HepG2 (cell line): ENCODE data around the gene MIF4GD. TPM values are rescaled to one million over a fixed set of nuclear protein-coding genes. Genes with fewer than 3 reads are reported as not detected.

Experiments
- AHR ChIP-seq: IDR thresholded peaks from 2 replicates; pipeline ENCODE4 v1.6.1; 2018; ENCODE audit warnings: missing genetic modification reagents, missing compliant biosample characterization
- GLMP ChIP-seq: sonication (generic); formaldehyde crosslinking; IDR thresholded peaks from 2 replicates; pipeline ENCODE4 v1.9.0; 2021; ENCODE audit warnings: missing genetic modification reagents, mild to moderate bottlenecking, borderline replicate concordance
- HDAC6 ChIP-seq: fragments of 200-600 bp; sonication (generic); IDR thresholded peaks from 2 replicates; pipeline ENCODE4 v1.7.0; 2017; ENCODE audit warnings: mild to moderate bottlenecking, antibody characterized with exemption, low read length, low read depth
- HNRNPL ChIP-seq: fragments of 200-400 bp; formaldehyde crosslinking; IDR thresholded peaks from 2 replicates; pipeline ENCODE4 v1.6.1; 2017; ENCODE audit warnings: mild to moderate bottlenecking, low read depth, low read length
- HOXA9 ChIP-seq: sonication (generic); formaldehyde crosslinking; IDR thresholded peaks from 2 replicates; pipeline ENCODE4 v1.8.1; 2022; ENCODE audit warnings: missing genetic modification reagents, mild to moderate bottlenecking, moderate library complexity, borderline replicate concordance
- JUNB ChIP-seq: sonication (generic); formaldehyde crosslinking; IDR thresholded peaks from 2 replicates; pipeline ENCODE4 v1.8.0; 2022; ENCODE audit warnings: missing genetic modification reagents, mild to moderate bottlenecking, borderline replicate concordance
- MNT ChIP-seq: fragments of 450-650 bp; IDR thresholded peaks from 2 replicates; pipeline ENCODE4 v1.6.1; 2016
- MTF1 ChIP-seq: sonication (generic); formaldehyde crosslinking; IDR thresholded peaks from 2 replicates; pipeline ENCODE4 v1.5.0; 2020; ENCODE audit warnings: missing genetic modification reagents
- NFKB2 ChIP-seq: sonication (generic); formaldehyde crosslinking; IDR thresholded peaks from 2 replicates; pipeline ENCODE4 v1.4.0; 2020; ENCODE audit warnings: missing genetic modification reagents, borderline replicate concordance
- PAX8 ChIP-seq: sonication (generic); formaldehyde crosslinking; IDR thresholded peaks from 2 replicates; pipeline ENCODE4 v1.8.0; 2022; ENCODE audit warnings: mild to moderate bottlenecking, missing genetic modification reagents, borderline replicate concordance
- PHF5A ChIP-seq: IDR thresholded peaks from one replicate; pipeline ENCODE4 v1.6.1; 2018; ENCODE audit warnings: low read depth, missing genetic modification reagents; ENCODE audit not compliant: unreplicated experiment
- PRPF4 ChIP-seq: fragments of 200-400 bp; formaldehyde crosslinking; IDR thresholded peaks from 2 replicates; pipeline ENCODE4 v1.6.1; 2016; ENCODE audit warnings: low read length, low read depth; ENCODE audit not compliant: poor library complexity, severe bottlenecking
- TBX2 ChIP-seq: sonication (generic); formaldehyde crosslinking; IDR thresholded peaks from 2 replicates; pipeline ENCODE4 v1.5.0; 2020; ENCODE audit warnings: missing genetic modification reagents, mild to moderate bottlenecking, borderline replicate concordance
- THAP8 ChIP-seq: sonication (generic); formaldehyde crosslinking; IDR thresholded peaks from 2 replicates; pipeline ENCODE4 v1.5.1; 2020; ENCODE audit warnings: missing genetic modification reagents, mild to moderate bottlenecking, borderline replicate concordance
- ZC3H4 ChIP-seq: sonication (generic); formaldehyde crosslinking; IDR thresholded peaks from 2 replicates; pipeline ENCODE4 v1.4.0; 2020; ENCODE audit warnings: missing genetic modification reagents, borderline replicate concordance
- ZFY ChIP-seq: sonication (generic); formaldehyde crosslinking; IDR thresholded peaks from 2 replicates; pipeline ENCODE4 v1.4.0; 2020; ENCODE audit warnings: missing genetic modification reagents
- ZNF253 ChIP-seq: sonication (generic); formaldehyde crosslinking; IDR thresholded peaks from 2 replicates; pipeline ENCODE4 v1.8.0; 2022; ENCODE audit warnings: mild to moderate bottlenecking, missing genetic modification reagents, borderline replicate concordance
- ZNF598 ChIP-seq: sonication (generic); formaldehyde crosslinking; IDR thresholded peaks from 2 replicates; pipeline ENCODE4 v1.5.1; 2020; ENCODE audit warnings: mild to moderate bottlenecking, missing genetic modification reagents, borderline replicate concordance
- ZNF629 ChIP-seq: sonication (generic); formaldehyde crosslinking; conservative IDR thresholded peaks from 2 replicates; pipeline ENCODE4 v1.5.0; 2020; ENCODE audit warnings: missing genetic modification reagents
- ZNF672 ChIP-seq: sonication (generic); formaldehyde crosslinking; IDR thresholded peaks from 2 replicates; pipeline ENCODE4 v1.8.1; 2022; ENCODE audit warnings: missing genetic modification reagents
- ZNF691 ChIP-seq: sonication (generic); formaldehyde crosslinking; IDR thresholded peaks from 2 replicates; pipeline ENCODE4 v1.4.0; 2020; ENCODE audit warnings: missing genetic modification reagents, low read depth, mild to moderate bottlenecking, borderline replicate concordance
- ZNF770 ChIP-seq: sonication (generic); formaldehyde crosslinking; IDR thresholded peaks from 2 replicates; pipeline ENCODE4 v1.5.0; 2020; ENCODE audit warnings: mild to moderate bottlenecking, missing genetic modification reagents
- ZNF788 ChIP-seq: sonication (generic); formaldehyde crosslinking; IDR thresholded peaks from 2 replicates; pipeline ENCODE4 v1.5.0; 2020; ENCODE audit warnings: mild to moderate bottlenecking, missing genetic modification reagents, borderline replicate concordance
- ZSCAN25 ChIP-seq: sonication (generic); formaldehyde crosslinking; IDR thresholded peaks from 2 replicates; pipeline ENCODE4 v1.8.0; 2022; ENCODE audit warnings: mild to moderate bottlenecking, missing genetic modification reagents
- polyA plus RNA-seq, 8 experiments: library from polyadenylated mRNA; depleted of rRNA in 3 of 8; stranded (reverse) in 7 of 8; unstranded in 1 of 8; fragments of >200 nt; fragmentation: Illumina TruSeq in 4 of 8; extraction: Trizol in 4 of 8; gene quantifications; 2 replicates each; pipeline versions ENCODE4 v1.2.1 to v1.2.3, GENCODE V29; 2011 to 2016; ENCODE audit warnings: low read depth in 4 of 8, missing spikeins in 1 of 8, mixed read lengths in 1 of 8; ENCODE audit not compliant: insufficient read depth in 1 of 8
- total RNA-seq, 5 experiments: library from RNA; depleted of rRNA; stranded (reverse); fragments of >200 nt; fragmentation: Illumina TruSeq; extraction: Trizol; gene quantifications; 2 replicates each; pipeline ENCODE4 v1.2.3, GENCODE V29; 2016; ENCODE audit warnings: low read depth in 1 of 5

The MIF4GD gene
- total and polyA plus RNA-seq, 2 of the 13 experiments (the other 11 are each of a cell fraction or from before 2014, with no cell fraction given): 14.0 to 28.0 TPM

GRCh38 chr17:75289115-75289831 is 18.2 kb upstream of the MIF4GD start, which contains the start of gene SLC25A19 (continued):
- TF ChIP-seq ZFY (CRISPR knock-in tag) (peak; percentile 85), ZSCAN25 (no peak; the same call in 1 of the 2 replicates), HNRNPL (no peak), ZNF629 (no peak), ZC3H4 (CRISPR knock-in tag) (no peak), NFKB2 (CRISPR knock-in tag) (peak; percentile 79), PRPF4 (no peak), HDAC6 (no peak), ZNF253 (CRISPR knock-in tag) (no peak), THAP8 (CRISPR knock-in tag) (peak; percentile 72; the same call in 1 of the 2 replicates), MTF1 (CRISPR knock-in tag) (no peak), PHF5A (peak; percentile 47), JUNB (no peak), ZNF598 (CRISPR knock-in tag) (peak; percentile 95; the same call in 1 of the 2 replicates), HOXA9 (CRISPR knock-in tag) (no peak), ZNF691 (CRISPR knock-in tag) (peak; percentile 57; the same call in 1 of the 2 replicates), TBX2 (CRISPR knock-in tag) (peak; percentile 90), PAX8 (CRISPR knock-in tag) (no peak), MNT (no peak; the same call in 1 of the 2 replicates), ZNF672 (CRISPR knock-in tag) (no peak), ZNF788 (CRISPR knock-in tag) (peak; percentile 92), ZNF770 (CRISPR knock-in tag) (no peak), AHR (CRISPR knock-in tag) (no peak), GLMP (CRISPR knock-in tag) (no peak)
